Naive thymus-derived CD8-positive, alpha-beta T cell (primary cell): ENCODE measurements around the gene CLN6. TPM values are rescaled to one million over a fixed set of nuclear protein-coding genes. Genes with fewer than 3 reads are reported as not detected.

ENCODE experiments used
- ATAC-seq, 2 donors: fragments of 150-1000 bp; cut with Tn5 transposase in 1 of 2; sonication (Bioruptor Pico), chemical (Tn5 transposase) in 1 of 2; 1 replicate in 1 of 2; 2 replicates in 1 of 2; pipeline ENCODE4 v1.10.0; 2021; ENCODE audit warnings: mild to moderate bottlenecking in 2 of 2, moderate library complexity in 2 of 2
- POLR2A ChIA-PET: fragments of 350-600 bp; sonication (Branson Sonifier 250); formaldehyde crosslinking; loops from one replicate; lab custom pipeline; 2021; ENCODE audit warnings: antibody characterized with exemption; lab: Charles Lee
- DNase-seq, 10 donors: peaks; one replicate each; pipeline versions ENCODE4 v3.0.0 to v3.0.0-alpha.2; 2020 to 2022
- H3K27ac Mint-ChIP-seq, 10 donors: one replicate each; pipeline ENCODE4 v1.8.0; 2020 to 2022; ENCODE audit warnings: mild to moderate bottlenecking in 10 of 10, mixed read lengths in 10 of 10, moderate library complexity in 4 of 10, inconsistent platforms in 1 of 10
- H3K27me3 Mint-ChIP-seq, 5 donors: one replicate each; pipeline ENCODE4 v1.8.0; 2021 to 2022; ENCODE audit warnings: mixed read lengths in 5 of 5
- H3K36me3 Mint-ChIP-seq, 3 donors: one replicate each; pipeline ENCODE4 v1.8.0; 2020 to 2022; ENCODE audit warnings: mixed read lengths in 3 of 3, mild to moderate bottlenecking in 2 of 3, inconsistent platforms in 1 of 3
- H3K4me1 Mint-ChIP-seq, 4 donors: one replicate each; pipeline ENCODE4 v1.8.0; 2021 to 2022; ENCODE audit warnings: mixed read lengths in 4 of 4
- H3K4me3 Mint-ChIP-seq, 10 donors: one replicate each; pipeline ENCODE4 v1.8.0; 2020 to 2022; ENCODE audit warnings: mild to moderate bottlenecking in 10 of 10, mixed read lengths in 10 of 10, moderate library complexity in 6 of 10, inconsistent platforms in 1 of 10
- H3K9me3 Mint-ChIP-seq, 9 donors: one replicate each; pipeline ENCODE4 v1.8.0; 2020 to 2022; ENCODE audit warnings: mixed read lengths in 9 of 9, mild to moderate bottlenecking in 3 of 9, inconsistent platforms in 1 of 9, moderate library complexity in 1 of 9
- polyA plus RNA-seq, 3 donors: library from polyadenylated mRNA; unstranded; fragments of 300-500 nt; fragmentation: Illumina TruSeq; gene quantifications; one replicate each; pipeline ENCODE4 v1.2.3, GENCODE V29; 2021
- total RNA-seq, 8 experiments: library from RNA in 2 of 8; stranded (reverse) in 2 of 8; gene quantifications; one replicate each; pipeline ENCODE4 v1.2.3 and lab custom pipeline; 2021 to 2026

Gene CLN6
- total RNA-seq (10 to 100 TPM; 18.5 to 22.3 TPM), polyA plus RNA-seq (1 to 10 TPM; 2.4 to 4.1 (median 3.3) TPM), total RNA-seq (lab: John Stamatoyannopoulos, UW) (9.3 to 41.5 (median 12.5) reads per million in 6 experiments)

DNA sequence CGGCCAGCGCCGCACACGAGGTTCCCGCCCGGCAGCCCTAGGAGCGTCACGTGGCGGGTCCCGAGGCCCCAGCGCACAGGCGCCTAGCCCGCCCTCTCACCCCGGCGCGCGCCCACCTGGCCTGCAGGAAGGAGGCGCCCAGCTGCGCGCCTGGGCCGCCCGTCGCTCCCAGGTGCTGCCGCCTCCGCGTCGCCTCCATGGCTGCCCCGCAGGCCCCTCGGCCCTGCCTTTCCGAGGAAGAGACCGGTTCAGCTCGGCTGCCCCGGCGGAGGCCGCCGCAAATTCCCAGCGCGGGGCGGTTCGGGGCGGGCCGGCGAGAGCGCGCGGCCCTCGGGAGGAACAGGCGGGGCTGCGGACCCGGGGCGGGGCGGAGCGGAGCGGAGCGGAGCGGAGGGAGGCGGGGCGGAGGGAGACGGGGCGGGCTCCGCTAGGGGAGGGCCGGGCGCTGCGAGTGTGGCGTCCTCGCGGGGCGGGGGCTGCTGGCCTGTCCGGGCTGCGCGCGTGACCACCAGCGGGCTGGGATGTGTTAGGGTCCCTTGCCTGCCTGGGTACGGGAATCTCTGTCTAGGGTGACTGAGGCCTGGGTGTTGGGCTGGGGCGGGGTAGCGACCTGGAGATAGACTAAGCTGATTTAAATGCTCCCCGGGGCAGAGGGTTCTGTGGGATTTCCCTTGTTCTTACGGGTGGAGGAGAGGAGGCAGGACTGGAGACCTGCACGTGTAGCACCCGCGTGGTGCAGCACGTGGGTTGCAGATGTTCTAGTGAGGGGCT lies at the start of gene CLN6:
Gene CLN6 (minus strand): TSS at position 343 of the 771 bp plus-strand sequence. CDS start 144 bp downstream, at position 199.
- POLR2A ChIA-PET: interaction anchor here (0.6 to 3.3 kb wide), 9 partner anchors 13 to 1935 kb away, joined by 3 to 30 read pairs (median 3); partner anchors contain the start of genes FEM1B, MAP2K5 and PIAS1
- Mint-ChIP-seq H3K36me3 (no peaks in the 10 kb centered on the region), H3K4me1 (peaks cover 18 to 47% (median 37%) of the 10 kb centered on the region in 4 donors), H3K27ac (peak within 1 kb of the TSS; percentile 86 to 99 (median 94)), H3K4me3 (peak within 1 kb of the TSS; percentile 83 to 97 (median 96)), H3K9me3 (no peaks in the 10 kb centered on the region), H3K27me3 (peaks cover 0 to 10% (median 0%) of the 10 kb centered on the region in 5 donors)
- DNase-seq (peak; percentile 71 to 88 (median 80)), ATAC-seq (peak; percentile 82 to 85)

DNA sequence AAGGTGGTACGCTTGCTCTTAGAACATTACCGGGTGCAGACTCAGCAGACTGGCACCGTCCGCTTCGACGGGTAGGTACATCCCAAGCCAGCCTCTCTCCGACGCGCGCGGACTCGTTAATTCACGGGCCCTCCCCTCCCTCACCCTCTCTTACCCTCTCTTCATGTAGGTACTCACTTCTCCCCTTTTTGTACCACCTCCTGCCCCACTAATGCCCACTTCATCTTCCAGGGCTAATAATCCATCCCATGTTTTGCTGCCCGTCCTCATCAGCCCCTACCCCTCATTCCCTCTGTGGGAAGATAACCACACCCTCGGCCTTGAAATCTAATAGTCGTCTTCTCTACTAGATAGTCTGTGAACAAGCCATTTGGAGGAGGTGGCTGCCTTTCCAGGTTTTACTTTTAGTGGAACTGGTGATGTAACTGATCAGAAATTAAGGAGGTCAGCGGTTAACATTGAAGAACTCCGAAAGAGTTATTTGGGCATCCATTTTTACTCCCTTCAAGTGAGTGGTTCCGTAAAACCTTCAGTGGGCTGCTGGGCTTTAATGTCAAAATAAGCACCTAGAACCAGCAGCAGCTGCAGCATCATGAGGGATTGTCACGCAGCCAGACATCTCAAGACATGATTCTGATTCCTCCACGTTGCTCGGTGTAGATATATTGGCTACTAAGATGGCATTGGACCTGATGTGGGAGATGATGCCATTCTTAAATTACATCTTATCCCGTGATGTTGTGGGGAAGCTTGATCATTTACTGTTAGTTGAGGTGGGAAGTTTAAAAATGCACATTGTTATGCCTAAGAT lies 49.3 kb upstream of the CLN6 start:
- Mint-ChIP-seq H3K27ac (peak overlapping the region; percentile 80 to 100 (median 97)), H3K4me1 (peaks cover 33 to 65% (median 56%) of the 10 kb centered on the region in 4 donors), H3K36me3 (peaks cover 0 to 14% (median 0%) of the 10 kb centered on the region in 3 donors), H3K4me3 (peak overlapping the region; percentile 85 to 99 (median 94)), H3K27me3 (peaks cover 0 to 2% (median 0%) of the 10 kb centered on the region in 5 donors), H3K9me3 (no peaks in the 10 kb centered on the region)
- POLR2A ChIA-PET: interaction anchor here (1.1 to 5.1 kb wide), 11 partner anchors 10 to 757 kb away, joined by 3 to 77 read pairs (median 11); partner anchors contain the start of genes C15orf61, CLN6 and PIAS1
- DNase-seq: no peak
- ATAC-seq: peak; percentile 21 to 24

DNA sequence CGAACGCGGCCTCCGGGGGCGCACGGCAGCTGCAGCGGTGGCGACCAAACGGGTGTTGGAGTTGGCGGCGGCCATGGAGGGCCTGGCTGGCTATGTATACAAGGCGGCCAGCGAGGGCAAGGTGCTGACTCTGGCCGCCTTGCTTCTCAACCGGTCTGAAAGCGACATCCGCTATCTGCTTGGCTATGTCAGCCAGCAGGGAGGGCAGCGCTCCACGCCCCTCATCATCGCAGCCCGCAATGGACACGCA lies 48.7 kb upstream of the CLN6 start:
- DNase-seq (no peak), ATAC-seq (no peak)
- Mint-ChIP-seq H3K4me3 (peak overlapping the region; percentile 85 to 99 (median 94)), H3K27me3 (peaks cover 0 to 2% (median 0%) of the 10 kb centered on the region in 5 donors), H3K4me1 (peaks cover 35 to 61% (median 55%) of the 10 kb centered on the region in 4 donors), H3K9me3 (no peaks in the 10 kb centered on the region), H3K36me3 (peaks cover 0 to 12% (median 0%) of the 10 kb centered on the region in 3 donors), H3K27ac (peak overlapping the region; percentile 80 to 100 (median 97))
- POLR2A ChIA-PET: interaction anchor here (1.1 to 5.1 kb wide), 12 partner anchors 11 to 757 kb away, joined by 3 to 77 read pairs (median 11); partner anchors contain the start of genes C15orf61, CLN6, MAP2K5 and PIAS1

DNA sequence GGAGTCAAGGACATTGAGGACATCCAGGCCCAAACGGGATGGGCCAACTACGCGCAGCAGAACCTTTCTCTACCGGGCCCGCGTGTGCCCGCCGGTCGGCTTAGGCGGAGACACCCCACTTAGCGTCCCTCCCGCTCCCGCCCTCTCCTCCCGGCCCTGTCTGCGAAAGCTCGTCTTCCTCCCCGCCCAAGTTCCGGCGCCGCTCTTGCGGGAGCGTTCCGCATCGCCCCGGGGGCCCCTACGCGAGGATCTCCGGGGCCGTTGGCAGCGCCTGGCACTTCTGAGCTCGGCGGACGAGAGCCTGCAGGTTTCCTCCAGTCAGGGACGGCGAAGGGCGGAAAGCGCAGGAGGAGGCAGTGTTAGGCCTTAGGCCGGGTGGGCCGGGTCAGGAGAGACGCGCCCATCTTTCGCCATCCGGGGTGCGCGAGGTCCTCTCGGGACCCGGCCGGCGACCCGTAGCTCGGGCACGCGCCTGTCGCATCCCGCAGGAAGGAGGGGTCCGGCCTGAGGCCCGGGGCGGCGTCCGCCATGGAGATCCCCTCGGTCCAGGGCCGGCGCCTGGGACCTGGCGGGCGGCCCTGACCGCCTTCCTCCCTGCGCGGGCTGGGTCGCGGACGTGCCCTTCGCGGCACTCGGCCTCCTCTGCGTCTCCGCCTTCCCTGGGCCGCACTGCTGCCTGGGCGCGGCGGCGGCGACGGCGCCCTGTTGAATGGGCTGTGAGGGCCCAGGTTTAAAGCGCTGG lies 48.2 kb upstream of the CLN6 start, which contains the start of gene FEM1B:
Gene FEM1B (plus strand): TSS at position 143 of the 742 bp plus-strand sequence. CDS start 673 bp downstream, outside the sequence.
- Mint-ChIP-seq H3K36me3 (peaks cover 0 to 12% (median 0%) of the 10 kb centered on the region in 3 donors), H3K4me1 (peaks cover 35 to 56% (median 54%) of the 10 kb centered on the region in 4 donors), H3K9me3 (no peaks in the 10 kb centered on the region), H3K27me3 (peaks cover 0 to 2% (median 0%) of the 10 kb centered on the region in 5 donors), H3K27ac (peak within 1 kb of the TSS; percentile 97 to 100 (median 98)), H3K4me3 (peak within 1 kb of the TSS; percentile 85 to 99 (median 94))
- POLR2A ChIA-PET: interaction anchor here (0.7 to 5.1 kb wide), 23 partner anchors 9 to 756 kb away, joined by 3 to 77 read pairs (median 6); partner anchors contain the start of genes C15orf61, CLN6, MAP2K5 and PIAS1
- ATAC-seq (peak; percentile 80 to 82), DNase-seq (peak; percentile 79 to 97 (median 86))

DNA sequence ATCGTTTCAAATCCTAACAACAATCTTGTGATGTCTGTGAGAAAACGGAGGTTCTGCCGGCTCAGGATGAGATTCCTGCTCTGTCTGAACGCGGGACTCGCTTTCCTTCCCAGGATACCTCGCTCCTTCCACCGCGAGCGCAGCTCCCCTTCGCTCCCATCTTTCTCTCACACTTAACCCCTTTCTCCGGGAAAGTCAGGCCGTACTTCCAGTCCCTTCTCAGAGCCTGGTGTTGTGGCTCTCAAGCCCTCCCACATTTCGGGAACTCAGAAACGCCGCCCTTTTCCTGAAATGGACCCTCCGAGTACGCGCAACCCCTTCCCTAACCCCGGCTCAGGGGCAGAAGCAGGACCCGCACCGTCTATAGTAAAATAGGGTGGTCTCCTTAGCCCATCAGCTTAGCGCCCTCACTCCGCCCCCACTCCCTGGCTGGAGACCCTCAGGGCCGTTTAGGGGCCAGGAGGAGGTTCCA lies 47.6 kb upstream of the CLN6 start:
- Mint-ChIP-seq H3K27me3 (peaks cover 0 to 2% (median 0%) of the 10 kb centered on the region in 5 donors), H3K36me3 (peaks cover 0 to 12% (median 0%) of the 10 kb centered on the region in 3 donors), H3K27ac (peak overlapping the region; percentile 97 to 100 (median 98)), H3K4me3 (peak overlapping the region; percentile 85 to 99 (median 93)), H3K4me1 (peaks cover 35 to 53% (median 51%) of the 10 kb centered on the region in 4 donors), H3K9me3 (no peaks in the 10 kb centered on the region)
- ATAC-seq: peak; percentile 8 to 14
- DNase-seq: no peak
- POLR2A ChIA-PET: interaction anchor here (0.7 to 5.1 kb wide), 22 partner anchors 9 to 756 kb away, joined by 3 to 77 read pairs (median 6); partner anchors contain the start of genes C15orf61, CLN6, MAP2K5 and PIAS1

DNA sequence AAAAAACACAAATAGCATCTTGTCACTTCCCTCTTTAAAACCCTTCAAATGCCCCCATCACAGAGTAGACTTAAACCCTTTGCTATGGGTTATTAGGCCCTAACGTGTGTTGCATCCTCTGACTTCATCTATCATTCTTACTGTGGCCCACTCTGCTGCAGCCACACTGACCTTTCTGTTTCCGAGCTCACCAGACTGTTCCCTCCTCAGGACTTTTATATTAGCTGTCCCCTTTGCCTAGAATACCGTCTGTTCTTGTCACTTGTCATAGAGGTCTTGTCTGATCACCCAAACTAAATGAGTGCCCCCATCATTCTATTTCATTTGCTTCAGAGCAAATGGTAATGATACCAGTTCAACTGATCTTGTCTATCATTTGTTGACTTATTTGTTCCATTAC lies 47.1 kb upstream of the CLN6 start:
- Mint-ChIP-seq H3K4me1 (peaks cover 30 to 48% (median 46%) of the 10 kb centered on the region in 4 donors), H3K4me3 (peak overlapping the region; percentile 85 to 99 (median 93))
- POLR2A ChIA-PET: interaction anchor here (1.2 to 5.1 kb wide), 16 partner anchors 8 to 734 kb away, joined by 3 to 77 read pairs (median 8); partner anchors contain the start of genes CLN6, MAP2K5, PIAS1 and RNU6-1

DNA sequence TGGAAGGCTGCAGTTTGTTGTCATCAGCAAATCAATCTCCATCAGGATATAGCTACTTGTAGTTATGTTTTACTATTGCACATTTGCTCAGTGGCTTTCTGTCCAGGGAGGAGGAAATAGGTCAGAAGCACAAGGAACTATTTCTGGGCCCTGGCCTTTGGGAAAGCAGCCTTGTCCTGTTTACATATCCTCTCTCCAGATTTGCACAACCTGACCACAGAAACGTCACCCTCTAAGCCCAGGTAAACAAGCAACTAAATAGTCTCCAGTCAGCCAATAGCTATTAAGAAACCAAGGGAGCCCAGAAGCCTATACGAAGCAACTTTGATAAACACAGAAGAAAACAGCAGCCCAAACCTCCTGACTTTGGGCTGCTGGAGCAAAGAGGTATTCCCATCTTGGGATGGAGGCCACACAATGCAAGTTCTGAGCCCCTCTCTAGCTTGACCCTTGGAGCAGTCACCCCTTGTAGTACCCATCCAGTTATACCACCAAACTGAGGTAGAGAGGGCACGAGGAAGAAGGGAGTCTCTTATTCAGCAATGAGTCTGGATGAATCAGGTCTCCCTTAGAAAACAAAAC lies 45.7 kb upstream of the CLN6 start:
- ATAC-seq (no peak), DNase-seq (no peak)
- H3K27me3 Mint-ChIP-seq: peaks cover 0 to 2% (median 0%) of the 10 kb centered on the region in 5 donors
- peaks cover 27 to 34% (median 32%) of the 10 kb centered on the region in 4 donors for H3K4me1 Mint-ChIP-seq
- H3K27ac Mint-ChIP-seq: peak overlapping the region in 2 of 10 donors; percentile 20 to 97
- peak overlapping the region in 5 of 10 donors; percentile 3 to 94 (median 57) for H3K4me3 Mint-ChIP-seq
- H3K9me3 Mint-ChIP-seq: no peaks in the 10 kb centered on the region
- peaks cover 0 to 3% (median 0%) of the 10 kb centered on the region in 3 donors for H3K36me3 Mint-ChIP-seq
- POLR2A ChIA-PET: interaction anchor here (0.6 to 0.7 kb wide), 2 partner anchors 14 to 25 kb away, joined by 3 read pairs; no protein-coding TSS in a partner anchor

More for the DNA sequence above, 47.1 kb upstream of the CLN6 start:
- no peak for ATAC-seq
- no peak for DNase-seq
- H3K27ac Mint-ChIP-seq: peak overlapping the region; percentile 97 to 100 (median 98)
- peaks cover 0 to 7% (median 0%) of the 10 kb centered on the region in 3 donors for H3K36me3 Mint-ChIP-seq
- H3K27me3 Mint-ChIP-seq: peaks cover 0 to 2% (median 0%) of the 10 kb centered on the region in 5 donors
- H3K9me3 Mint-ChIP-seq: no peaks in the 10 kb centered on the region

DNA sequence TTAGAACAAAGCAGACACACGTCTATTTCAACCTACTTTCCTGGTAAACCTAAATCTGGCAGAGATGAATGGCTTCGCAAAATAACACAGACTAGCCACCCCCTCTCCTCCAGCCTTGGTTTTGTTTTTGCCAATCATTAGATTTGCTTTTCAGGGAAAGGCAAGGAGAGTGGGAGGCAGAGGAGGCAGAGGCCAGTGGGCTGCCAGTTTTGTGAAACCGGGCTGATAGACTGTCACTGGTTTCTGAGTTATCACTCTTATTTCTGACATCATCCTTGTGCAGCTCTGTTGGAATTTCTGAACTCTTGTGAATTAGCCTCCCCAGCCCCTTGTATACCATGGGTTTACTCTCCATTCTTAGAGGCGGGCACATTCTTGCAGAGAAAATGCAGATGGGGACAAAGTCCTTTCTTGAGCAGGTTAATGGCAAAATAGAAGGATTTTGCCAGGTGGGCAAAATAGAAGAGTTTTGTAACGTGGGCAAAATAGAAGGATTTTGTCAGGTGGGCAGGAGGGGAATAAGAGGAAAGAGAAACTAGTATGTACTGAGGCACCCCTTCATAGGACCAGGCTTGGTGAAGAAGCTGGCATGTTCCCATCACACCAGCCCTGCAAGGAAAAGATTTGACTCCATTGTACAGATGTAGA lies 44.8 kb upstream of the CLN6 start:
- Mint-ChIP-seq H3K4me3 (no peak overlapping the region), H3K27me3 (peaks cover 0 to 2% (median 0%) of the 10 kb centered on the region in 5 donors), H3K36me3 (no peaks in the 10 kb centered on the region), H3K9me3 (no peaks in the 10 kb centered on the region), H3K4me1 (peaks cover 21 to 24% (median 22%) of the 10 kb centered on the region in 4 donors), H3K27ac (no peak overlapping the region)
- DNase-seq (no peak), ATAC-seq (no peak)
- POLR2A ChIA-PET: interaction anchor here (0.6 kb wide), 2 partner anchors 15 to 45 kb away, joined by 3 to 4 read pairs; partner anchors contain the start of gene CLN6

DNA sequence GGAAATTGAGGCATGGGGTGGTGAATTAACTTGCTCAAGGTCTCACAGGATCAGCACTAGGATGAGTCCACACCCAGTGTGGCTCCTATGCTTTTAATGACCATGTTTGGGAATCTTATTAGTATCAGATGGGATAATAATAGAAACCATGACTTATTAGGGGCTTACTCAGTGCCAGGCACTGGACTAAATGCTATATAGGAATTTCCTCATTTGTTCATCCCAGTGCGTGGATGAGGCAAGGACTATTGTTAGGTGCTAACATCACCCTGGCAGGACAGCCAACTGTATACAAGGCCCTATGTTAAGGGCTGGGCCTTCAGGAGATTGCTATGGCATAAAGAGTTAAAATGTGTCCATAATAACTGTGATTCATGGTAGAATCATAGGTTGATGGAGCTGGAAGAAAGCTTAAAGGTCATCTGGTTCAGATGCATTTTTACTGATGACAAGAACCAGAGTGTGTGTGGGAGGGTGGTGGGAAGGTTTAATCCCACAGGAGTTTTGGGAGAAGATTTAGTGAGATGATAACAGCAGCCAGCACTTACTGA lies 43.3 kb upstream of the CLN6 start:
- no peaks in the 10 kb centered on the region for H3K9me3 Mint-ChIP-seq
- no peaks in the 10 kb centered on the region for H3K27me3 Mint-ChIP-seq
- H3K27ac Mint-ChIP-seq: peak overlapping the region in 1 of 10 donors; percentile 48
- H3K4me3 Mint-ChIP-seq: no peak overlapping the region
- DNase-seq: no peak
- peaks cover 12 to 15% (median 13%) of the 10 kb centered on the region in 4 donors for H3K4me1 Mint-ChIP-seq
- POLR2A ChIA-PET: no interaction called here
- ATAC-seq: no peak
- no peaks in the 10 kb centered on the region for H3K36me3 Mint-ChIP-seq

DNA sequence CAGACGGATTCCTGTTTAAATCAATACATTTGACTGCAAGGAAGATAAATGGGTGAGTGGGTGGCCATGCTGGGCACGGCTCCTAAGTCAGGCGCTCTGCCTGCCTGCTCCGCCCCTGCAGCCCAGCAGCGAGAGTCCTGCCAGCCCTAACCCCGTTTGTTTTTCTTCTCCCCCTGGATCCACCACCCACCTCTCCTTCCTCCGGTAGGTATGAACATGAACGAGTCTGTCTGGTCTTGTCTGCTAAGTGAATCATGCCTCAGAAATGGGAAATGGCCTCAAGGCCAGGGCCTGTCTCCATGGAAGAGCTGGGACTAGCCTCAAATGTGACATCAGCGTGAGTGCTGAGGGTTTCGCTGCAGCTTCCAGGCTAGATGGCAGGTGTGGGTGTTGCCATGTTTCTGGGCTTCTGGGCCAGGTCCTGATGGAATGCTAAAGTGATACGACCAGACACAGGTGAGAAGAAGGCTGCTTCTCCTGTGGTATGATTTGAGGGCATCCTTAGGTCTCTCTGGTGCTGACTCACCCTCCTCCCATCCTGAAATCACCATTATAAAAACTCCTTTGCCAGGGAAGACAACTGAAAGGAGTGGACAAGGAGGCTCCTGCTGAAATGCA lies 42.4 kb upstream of the CLN6 start:
- DNase-seq: no peak
- H3K27me3 Mint-ChIP-seq: peaks cover 0 to 3% (median 0%) of the 10 kb centered on the region in 5 donors
- no peak overlapping the region for H3K4me3 Mint-ChIP-seq
- ATAC-seq: no peak
- H3K4me1 Mint-ChIP-seq: peaks cover 7 to 12% (median 9%) of the 10 kb centered on the region in 4 donors
- no peaks in the 10 kb centered on the region for H3K9me3 Mint-ChIP-seq
- no peaks in the 10 kb centered on the region for H3K36me3 Mint-ChIP-seq
- H3K27ac Mint-ChIP-seq: no peak overlapping the region
- POLR2A ChIA-PET: no interaction called here
